Measurements from ENCODE around the gene LRRC1.
A peak's percentile ranks its signal among the peaks of the same experiment; 100 is the strongest.
"Not testable (repeated sequence)": the region's sequence is repeated elsewhere in the genome, so short reads cannot be mapped to it uniquely, and the experiment has no call there.

Gene LRRC1

DNA sequence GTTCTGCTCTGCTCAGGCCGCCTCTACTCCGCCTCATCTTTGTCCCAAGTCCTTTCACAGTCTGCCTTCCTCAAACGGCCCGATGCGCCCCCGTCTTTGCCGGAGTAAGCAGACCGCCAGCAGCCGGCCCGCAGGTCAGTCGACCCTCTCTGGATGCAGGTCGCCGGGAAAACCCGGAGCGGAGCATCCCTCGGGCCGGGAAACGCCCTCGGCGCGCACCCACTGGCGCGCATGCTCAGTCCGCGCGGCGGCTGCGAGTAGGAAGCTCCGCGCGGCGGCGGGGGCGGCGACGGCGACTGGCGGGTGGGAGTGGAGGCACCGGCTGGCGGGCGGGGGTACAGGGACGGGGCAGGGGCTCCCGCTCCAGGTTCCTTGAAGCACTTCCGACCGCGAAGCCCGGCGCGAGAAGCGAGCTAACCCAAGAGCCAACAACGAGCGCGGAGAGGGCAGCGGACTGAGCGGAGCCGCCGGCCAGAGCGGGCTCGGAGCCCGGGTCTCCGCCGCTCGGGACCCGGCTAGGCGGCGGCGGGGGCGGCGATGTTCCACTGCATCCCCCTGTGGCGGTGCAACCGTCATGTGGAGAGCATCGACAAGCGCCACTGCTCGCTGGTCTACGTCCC lies at the start of gene LRRC1:
TSS of gene LRRC1 (plus strand) at position 286 of the 620 bp plus-strand sequence. CDS start at position 538, 252 bp downstream.
- peak; percentile 86 to 87 for DNase-seq

GRCh38 chr6:53746442-53747103 lies 48.2 kb upstream of the LRRC1 start:
- DNase-seq, result no peak

GRCh38 chr6:53750052-53750650 lies 44.7 kb upstream of the LRRC1 start:
- no peak for DNase-seq

GRCh38 chr6:53751417-53751816 lies 43.4 kb upstream of the LRRC1 start:
- DNase-seq, result no peak

DNA sequence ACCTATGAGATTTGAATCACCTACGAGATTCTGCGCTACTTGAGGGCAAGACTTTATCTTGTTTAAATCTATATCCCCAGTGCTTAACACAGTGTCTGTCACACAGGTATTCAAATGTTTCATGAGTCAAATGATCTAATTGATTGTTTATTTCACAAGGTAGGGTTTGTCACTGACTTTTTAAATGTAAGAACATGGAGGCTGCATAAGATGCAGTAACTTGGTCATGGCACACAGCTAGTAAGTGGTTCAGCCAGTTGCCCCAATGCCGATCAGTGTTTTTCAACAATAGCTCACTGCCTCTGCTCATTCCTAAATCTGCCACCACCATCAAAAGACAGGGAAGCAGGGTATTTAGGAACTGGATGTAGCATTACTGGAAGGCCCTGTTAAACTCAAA lies 42.4 kb upstream of the LRRC1 start:
- DNase-seq, result no peak

GRCh38 chr6:53752856-53753255 lies 41.9 kb upstream of the LRRC1 start:
- DNase-seq, result no peak

DNA sequence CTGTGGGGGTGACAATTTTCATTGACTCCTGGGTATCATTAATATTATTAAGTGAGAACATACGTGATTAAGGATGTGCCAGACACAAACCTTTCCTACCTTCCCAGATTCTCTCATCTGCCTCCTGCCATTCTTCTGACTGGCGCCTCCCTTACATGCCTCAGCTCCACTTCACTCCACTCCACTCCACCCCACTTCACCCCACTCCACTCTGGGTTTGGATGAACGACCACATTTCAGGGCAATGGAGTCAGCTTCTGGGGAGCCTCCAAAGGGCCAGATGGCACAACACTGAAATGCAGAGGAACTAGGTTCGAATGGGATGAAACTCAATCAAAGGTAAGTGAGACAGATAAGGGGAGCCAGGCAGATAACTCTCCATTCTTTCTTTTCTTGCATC lies 40.5 kb upstream of the LRRC1 start:
- DNase-seq, result no peak

DNA sequence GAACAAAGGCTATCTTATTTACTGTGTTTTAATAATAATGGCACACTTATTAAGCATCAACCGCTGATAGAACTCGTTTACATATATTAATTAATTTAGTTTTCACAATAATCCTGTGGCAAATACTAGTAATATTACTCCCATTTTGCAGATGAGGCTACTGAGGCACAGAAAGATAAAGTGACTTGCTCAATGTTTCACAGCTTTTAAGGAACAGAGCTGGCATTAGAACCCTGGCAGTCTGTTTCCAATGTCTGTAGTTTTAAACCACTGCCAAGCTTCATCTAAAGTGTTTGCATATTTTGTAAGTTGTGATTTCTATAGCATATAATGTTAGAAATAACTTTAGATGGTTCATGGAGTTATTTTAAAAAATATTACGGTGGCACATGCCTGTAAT lies 38.4 kb upstream of the LRRC1 start:
- no peak for DNase-seq

- no peak for DNase-seq
Measured at GRCh38 chr6:53758496-53758895, 36.3 kb upstream of the LRRC1 start.

DNA sequence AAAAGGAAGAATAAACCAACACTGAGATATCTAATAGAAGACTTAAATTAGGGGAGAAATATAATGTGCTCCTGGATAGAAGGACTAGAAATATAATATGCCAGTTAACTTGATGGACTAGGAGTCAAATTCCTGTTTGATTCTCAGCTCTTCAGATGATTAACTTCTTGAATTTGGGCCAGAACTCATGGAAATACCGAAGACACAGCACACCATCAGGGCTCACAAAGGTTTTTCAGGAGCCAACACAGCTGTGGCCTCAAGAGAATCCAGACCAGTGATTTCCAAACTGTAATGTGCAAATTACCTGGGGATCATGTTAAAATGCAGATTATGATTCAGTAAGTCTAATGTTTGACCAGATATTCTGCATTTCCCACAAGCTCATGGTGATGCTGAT lies 33.8 kb upstream of the LRRC1 start:
- no peak for DNase-seq

DNA sequence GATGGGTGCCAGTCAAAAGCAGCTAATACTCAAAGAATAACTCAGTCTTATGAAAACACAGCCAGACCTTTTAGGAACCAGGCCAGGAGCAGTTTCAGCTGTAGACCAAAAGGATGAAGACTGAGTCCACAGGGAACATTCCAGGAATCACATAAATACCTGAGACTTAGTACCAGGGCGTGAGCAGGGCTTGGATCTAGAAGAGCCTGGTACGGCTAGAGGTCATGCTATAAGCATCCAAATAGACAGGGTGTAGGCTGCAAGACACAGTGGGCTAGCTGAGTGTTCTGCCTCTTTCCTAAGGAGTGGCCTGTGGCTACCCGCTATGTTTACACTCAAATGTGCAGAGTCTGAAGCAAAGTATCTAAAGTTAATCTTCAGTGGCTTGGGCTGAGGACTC lies 29.5 kb upstream of the LRRC1 start:
- no peak for DNase-seq

- no peak for DNase-seq
Measured at GRCh38 chr6:53766930-53767329, 27.9 kb upstream of the LRRC1 start.

- DNase-seq, result no peak
Measured at GRCh38 chr6:53767941-53768340, 26.9 kb upstream of the LRRC1 start.

DNA sequence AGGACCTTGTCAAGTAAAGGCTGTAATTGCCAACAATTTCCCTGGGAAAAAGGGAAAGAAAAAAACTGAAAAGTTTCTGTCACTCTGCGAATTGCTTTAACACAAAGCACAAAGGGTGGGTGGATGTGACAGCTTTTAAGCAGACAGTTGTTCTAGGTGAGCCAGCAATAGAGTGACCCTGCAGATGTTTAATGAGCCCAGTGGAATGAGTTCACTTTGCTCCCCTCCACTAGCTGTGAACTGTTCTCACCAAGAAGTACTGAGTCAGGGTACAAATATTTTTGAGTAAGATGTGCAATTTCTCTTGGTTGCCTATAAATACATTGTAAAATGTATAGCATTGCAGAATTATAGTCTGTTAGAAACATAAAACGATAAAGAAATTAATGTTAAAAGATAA lies 26.2 kb upstream of the LRRC1 start:
- no peak for DNase-seq

DNA sequence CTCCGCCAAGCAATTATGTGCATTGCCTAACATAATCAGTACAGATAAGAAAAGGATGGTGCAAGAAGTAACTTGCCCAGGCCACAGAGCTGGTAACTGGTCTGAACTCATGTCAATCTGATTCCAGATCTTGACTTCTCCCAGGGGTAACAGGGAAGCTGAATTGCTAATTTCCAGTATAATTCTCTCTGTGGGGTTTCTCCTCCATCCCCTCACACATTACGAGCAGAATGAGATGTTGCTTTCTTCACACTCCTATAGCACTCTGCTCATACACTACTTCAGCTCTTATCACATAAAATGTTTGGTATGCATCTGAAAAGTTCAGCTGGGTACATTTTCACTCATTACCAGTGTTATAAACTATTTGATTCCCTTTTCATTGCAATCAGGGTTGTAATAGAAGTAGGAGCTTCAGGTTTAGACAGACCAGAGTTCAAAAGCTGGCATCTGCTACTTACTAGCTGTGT lies 24.0 kb upstream of the LRRC1 start:
- DNase-seq, result no peak

DNA sequence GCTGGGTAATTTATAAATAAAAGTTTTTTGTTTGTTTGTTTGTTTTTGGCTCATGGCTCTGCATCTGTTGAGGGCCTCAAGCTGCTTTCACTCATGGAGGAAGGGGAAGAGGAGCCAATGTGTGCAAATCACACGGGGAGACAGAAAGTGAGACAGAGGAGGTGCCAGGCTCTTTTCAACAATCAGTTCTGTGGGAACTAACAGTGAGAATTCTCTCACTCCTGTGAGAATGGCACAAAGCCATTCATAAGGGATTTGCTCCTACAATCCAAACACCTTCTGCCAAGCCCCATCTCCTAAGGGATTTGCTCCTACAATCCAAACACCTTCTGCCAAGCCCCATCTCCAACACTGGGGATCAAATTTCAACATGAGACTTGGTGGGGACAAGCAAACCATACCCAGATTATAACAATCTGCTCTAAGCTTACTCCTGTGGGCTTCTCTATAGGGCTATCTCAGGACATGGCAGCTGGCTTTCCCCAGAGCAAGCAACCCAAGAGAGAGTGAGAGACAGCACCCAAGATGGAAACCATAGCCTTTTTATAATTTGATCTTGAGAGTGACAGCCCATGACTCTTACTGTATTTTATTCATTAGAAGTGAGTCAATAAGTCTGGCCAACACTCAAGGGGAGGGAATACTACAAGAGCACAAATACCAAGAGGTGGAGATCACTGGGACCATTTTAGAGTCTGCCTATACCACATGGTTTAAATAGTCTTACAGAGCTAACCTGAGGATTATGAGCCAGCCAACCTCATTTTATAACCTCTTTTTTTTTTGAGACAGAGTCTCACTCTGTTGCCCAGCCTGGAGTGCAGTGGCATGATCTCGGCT lies 22.8 kb upstream of the LRRC1 start:
- DNase-seq, result no peak

DNA sequence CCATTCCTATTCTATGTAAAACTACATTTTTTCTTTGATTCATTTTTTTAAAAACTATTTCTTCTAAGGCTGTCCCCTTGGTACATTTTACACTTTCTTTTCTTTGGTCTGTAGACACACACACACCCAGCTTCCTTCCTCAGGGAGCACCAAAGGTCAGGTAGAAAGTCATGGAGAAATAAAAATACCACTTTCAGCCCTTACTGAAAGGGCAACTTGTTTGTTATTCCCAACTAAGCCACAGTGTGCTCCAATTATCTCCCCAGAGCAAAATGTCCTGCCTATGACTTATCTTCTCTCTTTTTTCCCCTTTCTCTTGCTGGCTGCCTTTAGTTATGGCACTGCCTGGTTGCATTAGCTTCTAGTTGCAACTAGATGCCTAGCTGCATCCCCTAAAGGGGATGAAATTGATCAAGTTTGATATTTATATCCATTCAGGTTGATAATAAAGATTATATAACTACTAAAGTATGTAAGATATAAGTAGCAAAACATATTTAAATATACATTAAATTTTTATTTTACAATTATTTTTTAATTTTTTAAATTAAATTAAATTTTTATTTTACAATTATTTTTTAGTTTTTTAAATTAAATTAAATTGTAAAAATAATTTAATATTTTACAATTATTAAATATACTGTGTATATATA lies 21.6 kb upstream of the LRRC1 start:
- no peak for DNase-seq

DNA sequence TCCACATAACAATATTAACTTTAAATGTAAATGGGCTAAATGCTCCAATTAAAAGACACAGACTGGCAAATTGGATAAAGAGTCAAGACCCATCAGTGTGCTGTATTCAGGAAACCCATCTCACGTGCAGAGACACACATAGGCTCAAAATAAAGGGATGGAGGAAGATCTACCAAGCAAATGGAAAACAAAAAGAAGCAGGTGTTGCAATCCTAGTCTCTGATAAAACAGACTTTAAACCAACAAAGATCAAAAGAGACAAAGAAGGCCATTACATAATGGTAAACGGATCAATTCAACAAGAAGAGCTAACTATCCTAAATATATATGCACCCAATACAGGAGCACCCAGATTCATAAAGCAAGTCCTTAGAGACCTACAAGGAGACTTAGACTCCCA lies 18.7 kb upstream of the LRRC1 start:
- not testable (repeated sequence) for DNase-seq

DNA sequence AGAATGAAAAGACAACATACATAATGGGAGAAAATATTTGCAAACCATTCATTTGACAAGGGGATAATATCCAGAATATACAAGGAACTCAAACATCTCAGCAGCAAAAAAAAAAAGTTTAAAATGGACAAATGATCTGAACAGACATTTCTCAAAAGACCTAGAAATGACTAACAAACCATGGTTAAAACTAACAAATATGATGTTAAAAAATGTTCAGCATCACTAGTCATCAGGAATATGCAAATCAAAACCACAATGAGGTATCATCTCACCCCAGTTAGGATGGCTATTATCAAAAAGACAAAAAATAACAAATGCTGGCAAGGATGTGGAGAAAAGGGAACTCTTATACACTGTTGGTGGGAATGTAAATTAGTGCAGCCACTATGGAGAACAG lies 9.8 kb upstream of the LRRC1 start:
- not testable (repeated sequence) for DNase-seq

GRCh38 chr6:53786832-53787231 lies 8.0 kb upstream of the LRRC1 start:
- no peak for DNase-seq

- no peak for DNase-seq
Measured at GRCh38 chr6:53790886-53791285, 3.9 kb upstream of the LRRC1 start.

DNA sequence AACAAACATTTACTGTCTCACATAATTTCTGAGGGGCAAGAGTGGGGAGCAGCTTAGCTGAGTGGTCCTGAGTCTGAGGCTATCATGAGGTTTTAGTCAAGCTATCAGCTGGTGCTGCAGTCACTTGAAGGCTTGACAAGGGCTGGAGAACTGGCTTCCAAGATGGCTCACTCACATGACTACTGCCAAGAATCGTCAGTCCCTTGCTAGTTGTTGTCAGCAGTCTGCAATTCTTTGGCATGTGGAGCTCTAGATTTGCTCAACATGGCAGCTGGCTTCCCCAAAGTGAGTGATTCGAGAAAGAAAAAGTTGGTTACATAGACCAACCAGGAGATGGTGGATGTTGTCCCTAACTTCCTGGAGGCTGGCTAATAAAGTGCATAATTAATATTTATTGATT lies 2.8 kb upstream of the LRRC1 start:
- DNase-seq, result no peak

DNA sequence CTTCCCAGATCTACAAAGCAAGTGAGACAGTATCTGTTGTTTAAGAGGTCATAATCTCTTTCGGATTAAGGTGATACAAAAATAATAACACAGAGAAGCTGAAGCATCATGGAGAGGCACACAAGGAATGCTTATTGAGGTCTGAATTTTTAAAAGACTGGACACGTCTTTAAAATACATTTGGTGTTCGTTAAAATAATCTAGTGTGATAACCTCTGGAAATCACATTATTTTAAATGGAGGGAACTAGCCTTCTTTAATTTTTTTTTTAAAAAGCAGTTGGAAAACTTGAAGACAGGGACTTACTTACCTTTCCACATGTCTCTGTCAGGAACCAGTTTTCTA lies 1.9 kb upstream of the LRRC1 start:
- DNase-seq, result no peak
